ENCODE results near the gene TENM3.
"Not testable (repeated sequence)": the region's sequence is repeated elsewhere in the genome, so short reads cannot be mapped to it uniquely, and the experiment has no call there.

TENM3 gene

DNA sequence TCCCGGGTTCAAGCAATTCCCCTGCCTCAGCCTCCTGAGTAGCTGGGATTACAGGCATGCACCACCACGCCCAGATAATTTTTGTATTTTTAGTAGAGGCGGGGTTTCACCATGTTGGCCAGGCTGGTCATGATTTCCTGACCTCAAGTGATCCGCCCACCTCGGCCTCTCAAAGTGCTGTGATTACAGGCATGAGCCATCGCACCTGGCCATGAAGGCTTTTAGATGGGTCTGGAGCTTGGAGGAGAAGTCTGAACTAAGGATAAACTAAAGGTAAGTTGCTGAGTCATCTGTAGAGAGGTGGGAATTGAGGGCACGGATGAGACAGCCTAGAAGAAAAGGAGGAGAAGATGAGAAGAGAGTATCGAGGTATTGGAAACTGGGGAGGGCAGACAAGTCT lies at the start of gene TENM3:
TSS of gene TENM3 (plus strand) at position 199 of the 400 bp plus-strand sequence. CDS start 80,619 bp downstream, outside the sequence.
- not testable (repeated sequence) for DNase-seq

DNA sequence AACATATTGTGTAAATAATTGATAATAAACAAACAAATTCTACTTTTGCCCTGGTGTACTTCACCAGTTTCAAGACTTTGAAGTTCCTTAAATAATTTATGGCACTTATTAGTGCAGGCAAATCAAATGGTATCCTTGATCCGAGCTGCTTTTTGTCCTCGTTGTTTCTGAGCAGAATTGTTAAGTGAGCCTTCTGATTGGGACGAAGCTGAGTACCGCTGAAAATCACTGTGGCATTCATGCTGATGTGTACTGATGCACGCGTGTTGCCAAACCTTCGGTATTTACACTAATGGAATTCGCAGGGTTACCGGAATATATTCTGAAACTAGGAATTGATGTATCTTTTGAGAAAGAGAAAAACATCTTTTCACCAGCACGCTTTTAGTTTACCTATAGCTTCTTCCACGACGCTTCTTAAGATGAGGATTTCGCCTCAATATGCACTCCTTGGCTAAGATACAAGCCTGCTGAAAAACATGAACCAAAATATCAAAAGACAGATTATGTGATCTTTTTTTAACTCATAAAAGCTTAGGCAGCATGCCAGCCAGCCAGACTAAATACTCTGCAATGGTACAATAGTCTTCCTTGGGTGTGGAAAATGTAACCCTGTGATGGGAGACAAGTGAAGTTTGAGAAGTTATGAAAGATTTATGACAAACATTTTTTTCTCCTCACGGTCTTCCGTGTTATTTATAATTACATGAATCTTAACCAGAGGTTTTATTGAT lies 48.9 kb upstream of the TENM3 start:
- no peak for DNase-seq

- DNase-seq, result no peak
Measured at GRCh38 chr4:182197611-182198010, 45.6 kb upstream of the TENM3 start.

DNA sequence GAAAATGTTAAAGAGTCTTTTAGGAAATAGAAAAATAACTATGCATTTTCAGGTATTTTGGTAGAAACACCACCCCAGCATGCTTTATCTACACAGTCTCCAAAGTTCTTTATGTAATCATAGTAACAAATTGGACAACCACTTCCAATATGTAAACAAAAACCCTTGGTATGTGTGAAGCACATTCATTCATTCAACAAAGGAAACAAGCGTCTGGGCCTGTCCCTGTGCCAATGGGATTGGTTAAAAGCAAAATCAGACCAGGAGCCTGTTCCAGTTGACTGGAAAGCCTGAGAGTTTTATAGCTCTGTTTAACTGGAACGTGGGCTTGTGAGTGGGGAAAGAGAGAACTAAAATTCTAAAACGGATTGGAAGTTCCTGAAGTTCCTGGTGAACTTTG lies 41.3 kb upstream of the TENM3 start:
- DNase-seq, result no peak

- no peak for DNase-seq
Measured at GRCh38 chr4:182202650-182203049, 40.6 kb upstream of the TENM3 start.

DNA sequence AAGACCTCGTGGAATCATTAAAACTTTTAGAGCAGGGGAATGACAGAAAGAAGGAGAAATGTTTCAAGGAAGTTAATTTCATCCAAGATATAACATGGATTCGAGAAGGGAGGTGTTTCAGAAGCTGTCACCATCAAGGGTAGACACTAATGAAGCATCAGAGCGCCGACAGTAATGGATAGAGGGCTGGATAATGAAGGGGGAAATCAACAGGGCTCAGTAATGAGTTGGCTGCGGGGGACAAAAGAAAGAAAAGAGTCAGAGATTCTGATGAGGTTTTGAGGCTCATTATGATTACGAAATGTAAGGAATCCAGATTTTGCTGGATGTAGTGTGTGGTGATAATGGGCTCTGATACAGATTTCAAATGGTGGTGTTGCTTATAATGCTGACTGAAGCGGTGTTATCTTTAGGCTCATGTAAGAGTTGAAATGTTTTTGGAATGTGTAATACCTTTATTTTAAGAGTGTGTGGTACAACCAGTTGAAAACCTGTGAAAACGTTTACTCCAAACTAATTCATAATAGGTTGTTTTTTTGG lies 39.3 kb upstream of the TENM3 start:
- DNase-seq, result no peak

GRCh38 chr4:182205306-182205705 lies 37.9 kb upstream of the TENM3 start:
- DNase-seq, result no peak

GRCh38 chr4:182206266-182206665 lies 36.9 kb upstream of the TENM3 start:
- no peak for DNase-seq

DNA sequence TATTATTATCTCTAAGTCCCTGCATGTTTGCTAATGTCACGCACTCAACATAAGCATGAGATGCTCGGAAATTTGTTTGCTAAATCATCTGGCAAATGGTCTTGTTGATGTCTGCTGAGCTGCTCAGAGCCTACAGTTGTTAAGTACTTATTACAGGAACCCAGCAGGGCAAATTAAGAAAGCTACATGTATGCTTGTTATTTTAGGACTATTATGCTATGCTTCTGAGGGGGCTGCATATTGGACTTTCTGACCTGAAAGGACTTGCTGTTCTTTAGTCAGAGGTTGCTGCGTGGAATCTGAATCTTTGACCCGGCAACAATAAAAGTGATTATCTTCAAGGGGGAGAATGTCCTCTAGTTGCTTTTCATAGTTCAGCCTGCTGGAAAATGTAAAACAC lies 36.3 kb upstream of the TENM3 start:
- DNase-seq, result no peak

- no peak for DNase-seq
Measured at GRCh38 chr4:182207830-182208396, 35.3 kb upstream of the TENM3 start.

- no peak for DNase-seq
Measured at GRCh38 chr4:182208526-182209050, 34.6 kb upstream of the TENM3 start.

DNA sequence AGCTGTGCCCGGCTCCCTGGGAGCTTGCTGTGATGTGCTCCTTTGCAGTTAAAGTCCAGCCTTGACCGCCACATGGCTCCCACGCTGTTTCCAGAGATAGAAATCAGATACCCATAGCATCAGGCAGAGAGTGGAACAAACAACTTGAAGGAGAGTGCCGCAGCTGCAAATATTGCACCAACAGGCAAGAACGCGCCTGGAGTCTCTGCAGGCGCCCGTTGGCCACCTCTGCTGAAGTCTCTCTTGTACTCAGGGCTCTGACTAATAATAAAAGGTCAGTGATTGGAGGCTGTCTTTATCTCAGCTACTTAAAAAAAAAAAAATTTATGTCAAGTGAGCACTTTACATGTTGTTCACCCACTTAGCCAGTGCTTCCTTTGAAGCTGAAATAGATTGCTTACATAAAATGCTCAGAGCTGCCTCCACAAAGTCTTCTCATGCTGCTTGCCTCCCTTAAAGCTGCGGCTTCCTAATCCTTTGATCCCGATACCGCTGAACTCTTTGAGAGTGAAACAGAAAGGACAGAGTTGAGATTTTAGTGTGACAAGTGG lies 30.9 kb upstream of the TENM3 start:
- peak; percentile 25 to 68 for DNase-seq

- no peak for DNase-seq
Measured at GRCh38 chr4:182213004-182213403, 30.2 kb upstream of the TENM3 start.

DNA sequence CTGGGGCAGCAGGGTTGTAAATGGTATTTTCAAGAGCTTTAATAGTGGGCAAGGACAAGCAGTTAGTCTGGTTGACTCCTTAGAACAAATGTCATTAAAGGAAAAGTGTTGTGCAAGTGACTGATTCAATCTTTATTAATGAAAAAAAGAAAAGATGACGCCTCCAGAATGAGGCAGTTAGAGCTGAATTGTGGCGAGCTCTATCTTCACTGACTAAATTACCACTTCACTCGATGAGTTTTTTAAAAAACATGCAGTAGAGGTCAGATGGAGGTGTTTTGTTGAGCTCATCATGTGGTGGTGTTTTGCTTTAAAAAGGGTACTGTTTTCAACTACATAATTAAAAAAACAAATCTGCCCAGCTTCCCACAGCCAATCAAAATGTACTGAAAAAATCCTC lies 28.1 kb upstream of the TENM3 start:
- no peak for DNase-seq

DNA sequence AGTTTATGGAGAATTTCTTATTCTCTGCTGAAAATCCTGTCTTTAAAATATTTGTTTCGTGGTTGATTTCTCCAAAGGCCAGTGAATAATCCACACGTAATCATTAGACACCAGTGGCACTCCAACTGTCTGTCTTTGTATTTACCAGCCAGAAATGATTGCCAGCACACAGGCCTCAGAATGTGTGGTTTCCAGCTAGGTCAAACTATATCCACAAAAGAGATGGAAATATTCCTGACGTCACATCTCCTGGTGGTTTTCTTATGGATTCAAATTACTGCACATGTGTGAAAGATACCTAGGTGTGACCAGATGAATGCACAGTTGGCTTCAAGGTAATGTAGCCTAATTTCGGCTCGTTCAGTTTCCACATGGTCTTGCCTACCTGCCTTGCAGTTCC lies 27.2 kb upstream of the TENM3 start:
- DNase-seq, result no peak

DNA sequence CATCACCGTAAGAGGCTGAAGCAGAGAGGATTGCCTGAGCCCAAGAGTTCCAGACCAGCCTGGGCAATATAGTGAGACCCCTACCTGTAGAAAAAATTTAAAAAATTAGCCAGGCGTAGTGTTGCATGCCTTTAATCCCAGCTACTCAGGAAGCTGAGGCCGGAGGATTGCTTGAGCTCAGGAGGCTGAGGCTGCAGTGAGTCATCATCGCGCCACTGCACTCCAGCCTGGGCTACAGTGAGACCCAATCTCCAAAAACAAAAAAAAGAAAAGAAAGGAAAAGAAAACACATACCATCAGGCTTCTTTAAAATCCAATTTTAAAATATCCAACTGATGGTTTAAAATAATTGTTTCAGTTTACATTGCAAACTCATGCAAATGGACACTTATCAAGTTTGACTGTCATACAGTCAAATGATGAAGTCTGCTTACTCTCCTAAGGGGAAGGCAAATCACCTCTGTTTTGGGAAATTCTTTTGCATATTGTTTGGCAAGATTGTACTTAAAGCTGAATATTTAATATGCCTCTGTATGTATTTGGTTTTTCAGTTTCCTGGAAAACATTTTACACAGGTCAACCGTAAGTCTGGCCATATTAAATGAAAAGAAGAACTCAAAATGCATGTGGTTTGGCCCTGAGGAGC lies 23.7 kb upstream of the TENM3 start:
- no peak for DNase-seq

DNA sequence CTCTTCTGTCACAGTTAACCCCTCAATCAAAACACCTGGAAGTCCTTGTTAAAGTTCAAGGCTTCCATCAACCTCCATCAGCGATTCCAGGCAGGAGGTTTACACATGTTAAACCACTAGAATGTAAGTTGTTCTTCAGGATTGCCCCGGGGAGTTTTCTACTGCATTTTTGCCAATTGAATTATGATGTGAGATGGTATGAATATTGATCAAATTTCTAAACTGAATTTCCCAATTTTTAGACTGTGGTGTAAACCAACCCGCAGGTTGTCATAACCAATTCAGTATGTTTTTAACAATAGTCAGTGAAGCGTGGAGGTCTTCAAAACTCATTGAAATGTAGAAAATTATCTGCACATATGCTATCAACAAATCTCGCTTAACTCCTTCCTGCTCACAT lies 21.2 kb upstream of the TENM3 start:
- no peak for DNase-seq

- DNase-seq, result no peak
Measured at GRCh38 chr4:182222766-182223165, 20.4 kb upstream of the TENM3 start.

DNA sequence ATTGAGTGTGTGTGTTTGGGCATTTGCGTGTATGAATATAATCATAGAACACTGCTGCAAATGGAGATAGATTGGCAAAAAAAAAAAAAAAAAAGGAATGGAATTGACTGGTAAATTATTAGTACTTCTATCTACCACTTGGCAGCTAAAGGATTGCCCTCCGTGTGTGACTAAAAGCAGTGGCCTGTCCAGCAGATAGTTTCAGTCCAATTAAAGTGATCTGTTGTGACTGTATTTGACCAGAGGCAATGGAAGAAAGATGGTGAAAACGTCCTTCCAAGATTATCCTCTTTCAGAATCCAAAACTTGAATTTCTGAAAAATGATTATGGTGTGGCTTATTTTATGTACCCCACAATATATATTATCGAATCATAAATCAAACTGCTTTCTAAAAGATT lies 19.5 kb upstream of the TENM3 start:
- DNase-seq, result no peak

- DNase-seq, result no peak
Measured at GRCh38 chr4:182224192-182224850, 18.9 kb upstream of the TENM3 start.

- no peak for DNase-seq
Measured at GRCh38 chr4:182225257-182225852, 17.8 kb upstream of the TENM3 start.

- no peak for DNase-seq
Measured at GRCh38 chr4:182227611-182228010, 15.6 kb upstream of the TENM3 start.
